Right renal cortex interstitium (tissue), 3 donors: ENCODE results near the gene NR4A3. TPM values are rescaled to one million over a fixed set of nuclear protein-coding genes. Genes with fewer than 3 reads are reported as not detected.

Source experiments
- DNase-seq, 3 donors: peaks; one replicate each; pipeline ENCODE4 v3.0.0-alpha.2; 2013; ENCODE audit warnings: low read depth in 3 of 3, low spot score in 2 of 3
- polyA plus RNA-seq, 3 donors: library from polyadenylated mRNA; unstranded; fragments of 120-200 nt; gene quantifications; one replicate each; pipeline ENCODE4 v1.2.1, GENCODE V29; 2013; ENCODE audit not compliant: insufficient read length in 3 of 3

Gene NR4A3
- polyA plus RNA-seq, 3 donors = 0.44 to 0.46 (median 0.45) TPM

- no peak for DNase-seq
Measured at GRCh38 chr9:99811598-99812383, 9.9 kb upstream of the NR4A3 start.

DNA sequence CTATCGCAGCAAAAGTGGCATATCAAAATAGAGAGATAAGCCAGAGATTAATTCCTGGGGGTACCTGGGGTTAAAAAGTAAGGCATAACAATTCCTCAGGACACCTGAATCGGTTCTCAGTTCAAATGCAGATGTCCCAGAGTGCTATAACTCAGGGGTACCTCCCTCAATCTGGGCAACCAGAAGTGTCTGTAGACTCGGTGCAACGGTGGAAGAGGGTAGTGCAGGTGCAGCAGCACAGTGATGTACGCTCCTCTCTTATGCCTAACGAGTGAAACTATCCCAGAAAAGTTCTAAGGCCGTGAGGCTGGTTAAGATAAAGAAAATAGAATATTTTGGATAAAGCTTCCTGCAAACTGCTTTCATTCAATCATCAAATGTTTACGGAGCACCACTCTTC is 7.9 kb upstream of the NR4A3 start:
- DNase-seq = no peak

DNA sequence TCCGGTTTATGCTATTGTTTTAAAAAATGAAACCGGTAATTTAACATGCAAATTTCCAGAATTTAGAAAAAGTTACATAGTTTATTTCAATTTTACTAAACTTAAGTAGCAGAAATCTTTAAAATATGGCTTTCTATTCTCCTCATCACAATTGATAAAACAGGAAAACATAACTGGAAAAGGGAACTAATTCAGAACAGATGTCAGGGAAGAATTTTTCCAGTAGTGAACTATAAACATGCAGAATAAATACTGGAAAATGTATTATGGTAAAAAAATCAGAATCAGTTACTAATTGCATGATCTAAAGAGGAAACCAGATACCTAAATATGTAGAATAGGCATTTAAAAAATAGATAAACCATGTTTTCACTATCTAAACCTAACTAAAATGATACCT is 7.3 kb upstream of the NR4A3 start:
- DNase-seq = no peak

- DNase-seq = no peak
Measured at GRCh38 chr9:99816392-99816791, 5.3 kb upstream of the NR4A3 start.

GRCh38 chr9:99818500-99818899 is 3.2 kb upstream of the NR4A3 start:
- DNase-seq = no peak

DNA sequence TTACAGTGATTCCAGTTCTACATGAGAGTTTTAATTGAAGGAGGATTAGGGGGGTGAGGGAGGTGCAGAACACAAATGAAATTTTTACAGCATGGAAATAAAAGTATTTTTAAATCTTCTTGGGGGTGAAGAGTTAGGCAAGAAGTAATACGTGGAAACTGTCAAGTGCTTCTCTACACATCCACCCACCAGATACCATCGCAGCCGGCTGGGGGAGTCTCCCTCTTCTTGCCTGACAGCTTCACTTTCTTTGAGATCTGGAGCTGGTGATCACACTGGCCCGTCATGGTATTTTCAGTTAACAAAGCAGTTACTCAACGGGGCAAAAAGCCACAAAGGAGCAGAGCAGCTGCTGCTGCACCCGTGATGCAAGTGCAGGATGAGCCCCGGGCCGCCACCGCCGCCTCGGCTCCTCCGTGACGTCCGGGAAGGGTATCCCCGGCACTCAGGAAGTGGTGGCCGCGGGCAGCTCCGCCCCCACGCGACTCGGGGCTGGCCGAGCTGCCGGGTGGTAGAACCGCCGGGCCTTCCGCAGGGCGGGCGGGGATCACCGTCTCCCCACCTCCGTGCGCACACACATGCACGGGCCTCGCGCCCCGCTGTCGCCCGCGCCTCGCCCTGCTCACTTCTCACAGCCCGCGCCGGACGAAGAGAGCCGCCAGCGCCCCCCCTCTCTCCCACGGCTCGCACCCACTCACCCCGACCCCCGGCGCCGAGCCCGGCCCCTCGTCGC is 2.4 kb upstream of the NR4A3 start:
- DNase-seq = peak in 1 of 3 donors; percentile 47

DNA sequence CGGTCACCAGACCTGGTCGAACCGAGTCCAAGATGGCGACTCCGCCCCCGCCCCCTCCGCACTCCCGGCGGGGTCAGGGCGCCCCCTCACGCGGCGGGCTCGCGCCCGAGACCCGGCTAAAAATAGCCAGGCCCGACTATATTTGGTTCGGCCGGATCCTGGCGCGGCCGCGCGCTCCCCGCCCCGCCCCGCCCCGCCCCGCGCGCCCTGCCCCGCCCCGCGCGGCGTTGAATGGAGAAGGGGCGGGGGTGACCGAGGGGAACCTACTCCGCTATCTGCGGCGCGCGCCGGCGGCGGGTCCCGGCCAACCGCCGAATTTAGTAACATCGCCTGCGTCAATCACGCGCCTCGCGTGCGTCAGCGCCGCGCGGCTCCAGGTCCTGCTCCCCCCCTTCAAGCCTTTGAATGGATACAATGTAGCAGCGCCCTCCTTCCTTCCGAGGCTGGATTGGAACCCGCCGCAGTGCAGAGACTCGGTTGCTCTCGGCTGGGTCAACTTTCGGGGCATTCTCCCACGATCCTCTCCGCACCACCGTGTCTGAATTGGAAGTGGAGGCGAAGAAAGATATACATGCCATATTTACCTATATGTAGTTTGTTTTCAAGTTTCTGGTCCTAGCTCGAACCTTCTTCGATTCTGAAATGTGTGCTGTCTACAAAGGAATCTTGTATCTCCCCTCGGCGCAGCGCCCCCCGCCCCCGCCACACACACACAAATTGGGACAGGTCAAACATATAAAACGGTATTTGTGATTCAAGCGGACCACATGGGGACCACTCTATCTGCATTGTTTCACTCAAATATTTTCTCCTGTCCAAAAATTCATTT is 1.6 kb upstream of the NR4A3 start:
- DNase-seq = peak in 1 of 3 donors; percentile 77

- DNase-seq = peak in 2 of 3 donors; percentile 46 to 72
Measured at GRCh38 chr9:99820685-99821395, 845 bp upstream of the NR4A3 start.

DNA sequence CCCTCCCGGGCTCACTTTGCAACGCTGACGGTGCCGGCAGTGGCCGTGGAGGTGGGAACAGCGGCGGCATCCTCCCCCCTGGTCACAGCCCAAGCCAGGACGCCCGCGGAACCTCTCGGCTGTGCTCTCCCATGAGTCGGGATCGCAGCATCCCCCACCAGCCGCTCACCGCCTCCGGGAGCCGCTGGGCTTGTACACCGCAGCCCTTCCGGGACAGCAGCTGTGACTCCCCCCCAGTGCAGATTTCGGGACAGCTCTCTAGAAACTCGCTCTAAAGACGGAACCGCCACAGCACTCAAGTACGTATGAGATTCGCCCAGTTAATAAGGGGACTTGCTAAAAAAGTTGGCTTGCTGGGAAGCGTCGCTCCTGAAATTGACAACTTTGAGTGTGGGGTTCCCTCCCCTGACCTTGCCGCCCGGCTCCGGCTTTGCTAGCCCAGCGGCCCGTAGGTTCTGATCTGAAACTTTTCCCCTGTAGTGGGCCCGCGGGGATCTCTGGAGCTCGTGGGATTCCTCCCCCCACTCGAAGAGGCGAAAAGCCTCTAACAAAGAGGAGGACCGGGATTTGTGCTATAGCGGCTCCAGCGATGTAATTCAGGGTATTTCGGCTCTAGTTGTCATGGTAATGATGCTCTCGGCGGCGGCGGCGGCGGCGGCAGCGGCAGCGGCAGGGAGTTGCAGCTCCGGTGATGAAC is 572 bp downstream of the NR4A3 start:
- no peak for DNase-seq

GRCh38 chr9:99822806-99823591 is 1.3 kb downstream of the NR4A3 start:
- DNase-seq = no peak

DNA sequence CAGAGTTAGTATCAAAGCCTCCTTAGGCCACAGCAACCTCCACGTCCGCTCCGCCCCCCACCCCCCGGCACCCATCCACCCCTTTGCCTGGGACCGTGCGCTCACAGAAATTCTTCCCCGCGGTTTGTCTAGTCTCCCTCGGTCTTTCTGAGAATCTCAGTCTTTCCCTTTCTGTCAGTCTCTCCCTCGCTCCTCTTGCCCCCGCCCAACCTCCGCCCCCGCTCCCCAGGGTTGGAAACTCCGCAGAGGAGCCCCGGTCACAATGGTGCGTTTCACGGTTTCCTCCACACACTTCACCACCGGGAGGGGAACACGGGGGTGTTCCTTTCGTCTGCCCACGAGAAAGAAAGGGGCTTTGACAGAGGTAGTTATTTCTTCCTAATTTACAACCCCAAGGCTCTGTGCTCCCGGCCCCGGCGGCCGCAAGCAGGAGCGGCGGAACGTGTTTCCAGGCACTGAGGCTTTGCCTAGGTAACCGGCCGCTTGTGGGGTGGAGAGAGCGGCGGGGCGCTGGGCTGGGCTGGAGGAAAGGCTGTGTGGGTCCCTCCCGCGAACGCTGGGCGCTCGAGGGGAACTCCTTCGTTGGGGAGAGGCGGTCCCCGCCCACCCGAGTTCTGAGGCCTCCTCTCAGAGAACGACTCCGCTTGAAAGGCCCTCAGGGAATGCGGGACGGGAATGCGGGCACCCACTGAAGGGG is 2.1 kb downstream of the NR4A3 start:
- no peak for DNase-seq

- no peak for DNase-seq
Measured at GRCh38 chr9:99824378-99825171, 2.9 kb downstream of the NR4A3 start.

GRCh38 chr9:99825172-99826046 is 3.7 kb downstream of the NR4A3 start:
- DNase-seq = no peak

DNA sequence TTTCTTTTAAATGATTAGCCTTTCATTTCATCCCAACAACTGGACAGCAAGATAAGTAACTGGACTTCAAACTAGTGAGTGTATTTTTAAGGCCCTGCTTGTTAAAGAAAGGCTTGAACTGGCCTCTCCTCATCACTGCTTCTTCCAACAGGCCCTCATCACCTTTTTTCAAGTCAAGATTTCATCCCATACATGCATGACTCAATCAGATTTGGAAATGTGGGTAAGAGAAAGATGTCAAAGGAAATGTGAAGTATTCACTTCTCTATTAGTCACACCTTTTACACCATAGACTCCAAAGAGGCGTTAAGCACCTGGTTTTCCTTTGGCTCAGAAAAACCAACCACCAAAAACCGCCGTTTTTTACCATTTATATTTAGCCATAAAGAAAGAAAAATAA is 4.9 kb downstream of the NR4A3 start:
- no peak for DNase-seq

DNA sequence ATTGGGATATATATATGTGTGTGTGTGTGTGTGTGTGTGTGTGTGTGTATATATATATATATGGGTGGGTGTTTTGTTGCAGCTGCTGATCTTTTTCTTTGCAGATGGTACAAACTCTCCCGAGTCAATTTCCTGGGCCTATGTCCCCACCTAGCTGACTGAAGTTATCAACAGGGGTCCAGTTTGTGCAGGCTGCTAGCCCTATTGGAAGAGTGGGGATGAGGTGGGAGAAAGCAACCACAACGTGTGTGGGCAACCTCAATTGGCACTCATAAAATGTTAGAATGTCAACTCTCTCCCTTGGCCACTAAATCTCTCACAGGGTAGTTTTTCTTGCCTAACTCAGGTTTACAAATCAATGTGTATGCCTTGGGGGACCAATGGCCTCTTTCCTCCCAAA is 5.6 kb downstream of the NR4A3 start:
- no peak for DNase-seq

DNA sequence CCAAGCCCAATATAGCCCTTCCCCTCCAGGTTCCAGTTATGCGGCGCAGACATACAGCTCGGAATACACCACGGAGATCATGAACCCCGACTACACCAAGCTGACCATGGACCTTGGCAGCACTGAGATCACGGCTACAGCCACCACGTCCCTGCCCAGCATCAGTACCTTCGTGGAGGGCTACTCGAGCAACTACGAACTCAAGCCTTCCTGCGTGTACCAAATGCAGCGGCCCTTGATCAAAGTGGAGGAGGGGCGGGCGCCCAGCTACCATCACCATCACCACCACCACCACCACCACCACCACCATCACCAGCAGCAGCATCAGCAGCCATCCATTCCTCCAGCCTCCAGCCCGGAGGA is 6.3 kb downstream of the NR4A3 start:
- no peak for DNase-seq
